Lung (tissue), 12 donors: ENCODE measurements around the gene RAB6D. TPM values are rescaled to one million over a fixed set of nuclear protein-coding genes. Genes with fewer than 3 reads are reported as not detected.
"Not testable (repeated sequence)": the region's sequence is repeated elsewhere in the genome, so short reads cannot be mapped to it uniquely, and the experiment has no call there.

Experiments used
- ATAC-seq: fragments of 200-7000 bp; cut with Tn5 transposase; one replicate; pipeline ENCODE4 v1.9.1; 2020; ENCODE audit warnings: moderate number of reproducible peaks; ENCODE audit not compliant: insufficient read depth, low FRiP score
- DNase-seq, 3 donors: peaks; one replicate each; pipeline ENCODE4 v3.0.0-alpha.2; 2013 to 2017
- H3K27ac ChIP-seq, 2 donors: one replicate each; pipeline ENCODE4 v1.5.1; 2013; ENCODE audit warnings: mild to moderate bottlenecking in 2 of 2, moderate library complexity in 2 of 2, control low read depth in 1 of 2, inconsistent platforms in 1 of 2, low read depth in 1 of 2, low read length in 1 of 2
- H3K27me3 ChIP-seq, 3 donors: one replicate each; pipeline ENCODE4 v1.5.1; 2013; ENCODE audit warnings: low read length in 2 of 3; ENCODE audit not compliant: control insufficient read depth in 3 of 3, insufficient read depth in 3 of 3
- H3K36me3 ChIP-seq, 4 donors: one replicate each; pipeline ENCODE4 v1.5.1; 2013; ENCODE audit warnings: low read length in 4 of 4, mild to moderate bottlenecking in 1 of 4, moderate library complexity in 1 of 4; ENCODE audit not compliant: control insufficient read depth in 4 of 4, insufficient read depth in 4 of 4
- H3K4me1 ChIP-seq, 5 donors: one replicate each; pipeline ENCODE4 v1.5.1; 2013; ENCODE audit warnings: low read length in 5 of 5, mild to moderate bottlenecking in 2 of 5, moderate library complexity in 1 of 5; ENCODE audit not compliant: control insufficient read depth in 5 of 5, insufficient read depth in 5 of 5
- H3K4me3 ChIP-seq: one replicate; pipeline ENCODE4 v1.5.1; 2013; ENCODE audit warnings: mild to moderate bottlenecking, control low read depth, moderate library complexity
- H3K9ac ChIP-seq, 2 donors: one replicate each; pipeline ENCODE4 v1.5.1; 2013; ENCODE audit warnings: low read length in 2 of 2, control low read depth in 1 of 2; ENCODE audit not compliant: insufficient read depth in 1 of 2
- H3K9me3 ChIP-seq, 4 donors: one replicate each; pipeline ENCODE4 v1.5.1; 2013; ENCODE audit warnings: low read length in 3 of 4, mild to moderate bottlenecking in 1 of 4, moderate library complexity in 1 of 4; ENCODE audit not compliant: control insufficient read depth in 4 of 4, insufficient read depth in 3 of 4
- CTCF ChIP-seq: IDR thresholded peaks from 2 replicates; pipeline ENCODE4 v1.5.1; 2012; ENCODE audit warnings: mild to moderate bottlenecking; ENCODE audit errors: control extremely low read depth, extremely low read depth
- WGBS, 2 donors: extraction: QIAGEN DNeasy Blood & Tissue Kit; methylation state at CpG; one replicate each; pipeline ENCODE4 v1.1.7; 2013; 5-methylcytosine and 5-hydroxymethylcytosine counted together
- polyA plus RNA-seq, 2 donors: library from polyadenylated mRNA; stranded (reverse); fragments of 200-250 nt; gene quantifications; one replicate each; pipeline ENCODE4 v1.2.1, GENCODE V29; 2013
- total RNA-seq, 2 donors: library from RNA; depleted of rRNA in 1 of 2; stranded (reverse); fragments of >200 nt in 1 of 2; gene quantifications; one replicate each; pipeline ENCODE4 v1.2.1, GENCODE V29; 2014 to 2021
- donor health status: control.
- donor health status: control.
- donor health status: Bipolar disorder and iron deficiency.
- donor health status: healthy.
- donor health status: DM: yes; HTN: yes; CAD: no.

The RAB6D gene
- total and polyA plus RNA-seq, 4 donors, result 0.01 to 0.09 TPM; not detected in 2

DNA sequence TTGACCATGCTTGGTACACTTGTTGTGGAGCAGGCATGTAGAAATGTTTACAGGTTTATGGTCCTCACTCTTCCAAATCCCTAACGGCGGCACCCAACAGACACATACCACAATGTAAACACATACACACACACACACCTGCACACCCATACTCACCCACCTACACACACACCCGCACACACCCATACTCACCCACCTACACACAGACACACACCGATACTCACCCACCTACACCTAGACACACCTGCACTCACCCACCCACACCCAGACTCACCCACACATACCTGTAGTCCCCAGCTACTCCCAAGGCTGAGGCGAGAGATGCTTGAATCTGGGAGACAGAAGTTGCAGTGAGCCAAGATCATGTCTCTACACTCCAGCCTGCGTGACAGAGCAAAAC lies 1.5 kb upstream of the RAB6D start:
- Histone ChIP-seq H3K9ac (no peak overlapping the region), H3K27me3 (peaks cover 0 to 23% (median 19%) of the 10 kb centered on the region in 3 donors), H3K36me3 (no peaks in the 10 kb centered on the region), H3K9me3 (peaks cover 0 to 4% (median 0%) of the 10 kb centered on the region in 4 donors), H3K4me3 (no peak overlapping the region), H3K27ac (no peak overlapping the region), H3K4me1 (no peaks in the 10 kb centered on the region)
- DNase-seq, result no peak
- no peak for ATAC-seq
- 92 to 94% methylated on average over 6 of the region's 6 CpGs for WGBS, 2 donors
- TF ChIP-seq CTCF, result no peak

GRCh38 chr2:131363213-131363612 lies 755 bp downstream of the RAB6D start:
- ATAC-seq, result not testable (repeated sequence)
- peaks cover 0 to 25% (median 19%) of the 10 kb centered on the region in 3 donors for H3K27me3 ChIP-seq

GRCh38 chr2:131361773-131362172 lies 2.2 kb downstream of the RAB6D start:
- DNase-seq, H3K36me3 ChIP-seq, H3K4me3 ChIP-seq, H3K9me3 ChIP-seq, ATAC-seq, H3K9ac ChIP-seq, H3K4me1 ChIP-seq, H3K27ac ChIP-seq: not testable (repeated sequence)
- WGBS, 2 donors, result 57 to 65% methylated on average over 4 of the region's 4 CpGs
- peaks cover 0 to 28% (median 19%) of the 10 kb centered on the region in 3 donors for H3K27me3 ChIP-seq

More at GRCh38 chr2:131363213-131363612, 755 bp downstream of the RAB6D start:
- not testable (repeated sequence) for H3K27ac ChIP-seq, H3K9ac ChIP-seq, H3K4me3 ChIP-seq, H3K36me3 ChIP-seq, H3K4me1 ChIP-seq, H3K9me3 ChIP-seq
- 0 to 5% methylated on average over 3 of the region's 12 CpGs for WGBS, 2 donors
- peak in 1 of 3 donors; percentile 14 for DNase-seq

- 6 to 10% methylated on average over 9 to 25 of the region's 46 CpGs for WGBS, 2 donors
- DNase-seq, H3K4me3 ChIP-seq, ATAC-seq, H3K9me3 ChIP-seq, H3K4me1 ChIP-seq, H3K27ac ChIP-seq, H3K9ac ChIP-seq, H3K27me3 ChIP-seq, H3K36me3 ChIP-seq: not testable (repeated sequence)
These were observed 10.7 kb downstream of the RAB6D start for GRCh38 chr2:131353167-131353697.

GRCh38 chr2:131349021-131349420 lies 14.9 kb downstream of the RAB6D start:
- Histone ChIP-seq H3K27ac (no peak overlapping the region), H3K4me3 (no peak overlapping the region), H3K9me3 (peaks cover 0 to 5% (median 0%) of the 10 kb centered on the region in 4 donors), H3K4me1 (no peaks in the 10 kb centered on the region), H3K36me3 (no peaks in the 10 kb centered on the region), H3K9ac (no peak overlapping the region), H3K27me3 (peaks cover 0 to 2% (median 0%) of the 10 kb centered on the region in 3 donors)
- WGBS, 2 donors, result 57 to 68% methylated on average over 4 of the region's 4 CpGs
- TF ChIP-seq CTCF, result no peak
- ATAC-seq (no peak), DNase-seq (peak; percentile 35 to 67 (median 53))

DNA sequence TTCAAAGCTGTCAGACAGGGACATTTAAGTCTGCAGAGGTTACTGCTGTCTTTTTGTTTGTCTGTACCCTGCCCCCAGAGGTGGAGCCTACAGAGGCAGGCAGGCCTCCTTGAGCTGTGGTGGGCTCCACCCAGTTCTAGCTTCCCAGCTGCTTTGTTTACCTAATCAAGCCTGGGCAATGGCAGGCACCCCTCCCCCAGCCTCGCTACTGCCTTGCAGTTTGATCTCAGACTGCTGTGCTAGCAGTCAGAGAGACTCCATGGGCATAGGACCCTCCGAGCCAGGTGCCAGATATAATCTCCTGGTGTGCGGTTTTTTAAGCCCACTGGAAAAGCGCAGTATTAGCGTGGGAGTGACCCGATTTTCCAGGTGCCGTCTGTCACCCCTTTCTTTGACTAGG lies 16.9 kb downstream of the RAB6D start:
- H3K4me1 ChIP-seq, H3K27ac ChIP-seq, H3K9me3 ChIP-seq, H3K36me3 ChIP-seq, ATAC-seq, H3K27me3 ChIP-seq, H3K4me3 ChIP-seq, DNase-seq, H3K9ac ChIP-seq: not testable (repeated sequence)
- 78 to 89% methylated on average over 7 of the region's 7 CpGs for WGBS, 2 donors

GRCh38 chr2:131339307-131339706 lies 24.7 kb downstream of the RAB6D start:
- WGBS, 2 donors, result 59 to 64% methylated on average over 1 of the region's 1 CpG
- ATAC-seq, result not testable (repeated sequence)

More at GRCh38 chr2:131339307-131339706, 24.7 kb downstream of the RAB6D start:
- not testable (repeated sequence) for H3K9me3 ChIP-seq, H3K9ac ChIP-seq, H3K27me3 ChIP-seq, DNase-seq, H3K27ac ChIP-seq, H3K36me3 ChIP-seq, H3K4me3 ChIP-seq, H3K4me1 ChIP-seq
